ENCODE data around the gene TLR9.
"Not testable (repeated sequence)": the region's sequence is repeated elsewhere in the genome, so short reads cannot be mapped to it uniquely, and the experiment has no call there.

GRCh38 chr3:52274781-52275180 is 49.3 kb upstream of the TLR9 start:
- TF ChIP-seq SIN3A (IDR thresholded peaks at IDR 0.05; ENCODE audit: borderline replicate concordance in 2 of 2, control insufficient read depth in 1 of 2, low read depth in 2 of 2, low read length in 2 of 2); SP2 (IDR thresholded peaks at IDR 0.05; ENCODE audit: extremely low read depth, low read depth, low read length, poor library complexity, severe bottlenecking); EZH2 (IDR thresholded peaks at IDR 0.05; ENCODE audit: borderline replicate concordance, low read depth, low read length); NCOA2 (IDR thresholded peaks at IDR 0.05; ENCODE audit: partially characterized antibody in 2 of 2); GTF2F1 (IDR thresholded peaks at IDR 0.05; ENCODE audit: low read depth, low read length); ZNF354B (CRISPR knock-in tag; IDR thresholded peaks at IDR 0.05); GATA2 (CRISPR knock-in tag; IDR thresholded peaks at IDR 0.05); KAT7 (CRISPR knock-in tag; IDR thresholded peaks at IDR 0.05; ENCODE audit: borderline replicate concordance); TARDBP (IDR thresholded peaks at IDR 0.05); POLR2AphosphoS2 (IDR thresholded peaks at IDR 0.05; ENCODE audit: low read length); ZNF507 (tag; conservative IDR thresholded peaks at IDR 0.05); CTCF (IDR thresholded peaks at IDR 0.05 in 2 of 3, conservative IDR thresholded peaks at IDR 0.05 in 1 of 3; ENCODE audit: insufficient read depth in 2 of 3, low read depth in 1 of 3, low read length in 3 of 3); NCOA6 (IDR thresholded peaks at IDR 0.05): not testable (repeated sequence)
- TF ChIP-seq, protein P1, sequence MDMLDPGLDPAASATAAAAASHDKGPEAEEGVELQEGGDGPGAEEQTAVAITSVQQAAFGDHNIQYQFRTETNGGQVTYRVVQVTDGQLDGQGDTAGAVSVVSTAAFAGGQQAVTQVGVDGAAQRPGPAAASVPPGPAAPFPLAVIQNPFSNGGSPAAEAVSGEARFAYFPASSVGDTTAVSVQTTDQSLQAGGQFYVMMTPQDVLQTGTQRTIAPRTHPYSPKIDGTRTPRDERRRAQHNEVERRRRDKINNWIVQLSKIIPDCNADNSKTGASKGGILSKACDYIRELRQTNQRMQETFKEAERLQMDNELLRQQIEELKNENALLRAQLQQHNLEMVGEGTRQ (CRISPR knock-in tag; IDR thresholded peaks at IDR 0.05), result not testable (repeated sequence)

All from K562 (cell line).